HCT116 (cell line): ENCODE results near the gene BSX. TPM values are rescaled to one million over a fixed set of nuclear protein-coding genes. Genes with fewer than 3 reads are reported as not detected.

ENCODE experiments used
- ATAC-seq: fragments of 200-7000 bp; cut with Tn5 transposase; 2 replicates; pipeline ENCODE4 v1.9.1; 2020; ENCODE audit warnings: mild to moderate bottlenecking, moderate library complexity
- BruUV-seq: library from RNA; stranded (reverse); fragments of 400-500 nt; replicated peaks from 2 replicates; lab custom pipeline; 2021; lab: Mats Ljungman, UMichigan
- CTCF ChIA-PET: fragments of 300-600 bp; sonication (Branson Sonifier 250); formaldehyde crosslinking; loops from one replicate; lab custom pipeline; 2021; ENCODE audit warnings: antibody characterized with exemption; lab: Charles Lee
- POLR2A ChIA-PET: fragments of 300-600, 350-600 bp; sonication (Branson Sonifier 250); formaldehyde crosslinking; loops from one replicate; lab custom pipeline; 2021; ENCODE audit warnings: antibody characterized with exemption; lab: Charles Lee
- RAD21 ChIA-PET, 2 experiments: fragments of 300-600 bp; sonication (Branson Sonifier 250); formaldehyde crosslinking; loops; one replicate each; lab custom pipeline; 2023; ENCODE audit warnings: low total read pairs in 2 of 2; ENCODE audit not compliant: uncharacterized antibody in 2 of 2, unreplicated experiment in 2 of 2, low non-redundant PET in 1 of 2; lab: Charles Lee
- DNase-seq: peaks from one replicate; pipeline ENCODE4 v3.0.0-alpha.2; 2010; ENCODE audit warnings: low read depth, low spot score
- H2AFZ ChIP-seq: fragments of 200-600 bp; shearing (Covaris generic), sonication (generic); 2 replicates; pipeline ENCODE4 v1.6.1; 2017; ENCODE audit warnings: low read depth, mixed run types, mixed read lengths, antibody characterized with exemption, low read length; ENCODE audit not compliant: poor library complexity, severe bottlenecking
- H3K27ac ChIP-seq: 2 replicates; pipeline ENCODE4 v1.5.1; 2012; ENCODE audit warnings: low read depth, low read length
- H3K27me3 ChIP-seq: fragments of 200-600 bp; sonication (generic); 2 replicates; pipeline ENCODE4 v1.6.1; 2016; ENCODE audit warnings: mixed run types, low read length, mixed read lengths; ENCODE audit not compliant: insufficient read depth
- H3K36me3 ChIP-seq, 2 experiments: fragments of 200-500 bp in 1 of 2; fragments of 200-600 bp in 1 of 2; sonication (Bioruptor generic) in 1 of 2; sonication (generic) in 1 of 2; 2 replicates each; pipeline versions ENCODE4 v1.5.1 to v1.6.1; 2014 to 2016; ENCODE audit warnings: low read length in 2 of 2, inconsistent platforms in 1 of 2, mixed read lengths in 1 of 2, mixed run types in 1 of 2; ENCODE audit not compliant: insufficient read depth in 2 of 2, control insufficient read depth in 1 of 2
- H3K4me1 ChIP-seq, 2 experiments: fragments of 200-600 bp in 1 of 2; sonication (generic) in 1 of 2; 2 replicates each; pipeline versions ENCODE4 v1.5.1 to v1.6.1; 2012 to 2017; ENCODE audit warnings: low read length in 2 of 2, inconsistent platforms in 1 of 2, mild to moderate bottlenecking in 1 of 2, mixed read lengths in 1 of 2, mixed run types in 1 of 2, moderate library complexity in 1 of 2; ENCODE audit not compliant: insufficient read depth in 2 of 2, control insufficient read depth in 1 of 2
- H3K4me2 ChIP-seq: fragments of 200-600 bp; sonication (generic); 2 replicates; pipeline ENCODE4 v1.6.1; 2017; ENCODE audit warnings: mixed run types, low read length, mixed read lengths
- H3K4me3 ChIP-seq, 2 experiments: fragments of 200-600 bp in 1 of 2; sonication (generic) in 1 of 2; replicated peaks in 1 of 2; 2 replicates each; pipeline ENCODE4 v1.5.1; 2011 to 2016; ENCODE audit warnings: low read length in 2 of 2, control low read depth in 1 of 2, low read depth in 1 of 2, mild to moderate bottlenecking in 1 of 2, mixed read lengths in 1 of 2, mixed run types in 1 of 2
- H3K79me2 ChIP-seq: fragments of 200-600 bp; sonication (generic); 2 replicates; pipeline ENCODE4 v1.6.1; 2017; ENCODE audit warnings: mild to moderate bottlenecking, mixed run types, low read length, moderate library complexity, mixed read lengths; ENCODE audit not compliant: insufficient read depth
- H3K9ac ChIP-seq: fragments of 200-600 bp; sonication (generic); 2 replicates; pipeline ENCODE4 v1.6.1; 2016; ENCODE audit warnings: low read length, mixed read lengths
- H3K9me2 ChIP-seq: fragments of 200-600 bp; sonication (generic), shearing (Covaris generic); 2 replicates; pipeline ENCODE4 v1.6.1; 2017; ENCODE audit warnings: mixed run types, mild to moderate bottlenecking, moderate library complexity; ENCODE audit not compliant: insufficient read depth
- H3K9me3 ChIP-seq, 2 experiments: fragments of 200-500 bp in 1 of 2; fragments of 200-600 bp in 1 of 2; sonication (Bioruptor generic) in 1 of 2; sonication (generic) in 1 of 2; 2 replicates each; pipeline ENCODE4 v1.6.1; 2014 to 2017; ENCODE audit warnings: low read length in 2 of 2, mixed read lengths in 2 of 2, inconsistent platforms in 1 of 2, low read depth in 1 of 2, mild to moderate bottlenecking in 1 of 2, mixed run types in 1 of 2, moderate library complexity in 1 of 2; ENCODE audit not compliant: control insufficient read depth in 1 of 2, insufficient read depth in 1 of 2
- H4K20me1 ChIP-seq: fragments of 200-600 bp; sonication (generic), shearing (Covaris generic); 2 replicates; pipeline ENCODE4 v1.6.1; 2017; ENCODE audit warnings: mixed run types, mild to moderate bottlenecking, moderate library complexity; ENCODE audit not compliant: insufficient read depth
- CEBPB ChIP-seq: IDR thresholded peaks from 2 replicates; pipeline ENCODE4 v1.6.1; 2012; ENCODE audit warnings: low read depth
- EGR1 ChIP-seq: IDR thresholded peaks from 2 replicates; pipeline ENCODE4 v1.6.1; 2012; ENCODE audit warnings: low read depth
- EZH2 ChIP-seq: fragments of 200-600 bp; sonication (generic); IDR thresholded peaks from 2 replicates; pipeline ENCODE4 v1.6.1; 2017; ENCODE audit warnings: antibody characterized with exemption, mixed run types
- EZH2phosphoT487 ChIP-seq: fragments of 200-600 bp; IDR thresholded peaks from 2 replicates; pipeline ENCODE4 v1.6.1; 2018; ENCODE audit warnings: antibody characterized with exemption, borderline replicate concordance
- MAX ChIP-seq: IDR thresholded peaks from 2 replicates; pipeline ENCODE4 v1.6.1; 2012
- POLR2AphosphoS5 ChIP-seq: IDR thresholded peaks from 2 replicates; pipeline ENCODE4 v1.6.1; 2011; ENCODE audit warnings: mild to moderate bottlenecking, low read depth, low read length, moderate library complexity
- SP1 ChIP-seq: IDR thresholded peaks from 2 replicates; pipeline ENCODE4 v1.6.1; 2012; ENCODE audit warnings: low read depth
- SRF ChIP-seq: IDR thresholded peaks from 2 replicates; pipeline ENCODE4 v1.6.1; 2012; ENCODE audit warnings: low read depth
- TCF7L2 ChIP-seq: IDR thresholded peaks from 2 replicates; pipeline ENCODE4 v1.7.0; 2011; ENCODE audit warnings: borderline replicate concordance, inconsistent platforms; ENCODE audit not compliant: insufficient read depth, insufficient read length; ENCODE audit errors: extremely low read depth
- ZBTB33 ChIP-seq: IDR thresholded peaks from 2 replicates; pipeline ENCODE4 v1.6.1; 2011; ENCODE audit warnings: mild to moderate bottlenecking, low read length, moderate library complexity; ENCODE audit not compliant: insufficient replicate concordance; ENCODE audit errors: extremely low read depth
- ZFX ChIP-seq: fragments of 450-650 bp; IDR thresholded peaks from 2 replicates; pipeline ENCODE4 v1.6.1; 2017
- ZNF274 ChIP-seq: fragments of 200-500 bp; sonication (Bioruptor generic); IDR thresholded peaks from 2 replicates; pipeline ENCODE4 v1.6.1; 2014; ENCODE audit warnings: mild to moderate bottlenecking, low read depth, low read length, inconsistent platforms
- intact Hi-C: fragments of 100-400 bp; cut with micrococcal nuclease; formaldehyde crosslinking; loops from 2 replicates; pipeline ENCODE4 v1.10.0; 2022
- total RNA-seq: library from RNA; stranded (reverse); gene quantifications from one replicate; pipeline ENCODE4 v1.2.1, GENCODE V29; 2021; ENCODE audit not compliant: unreplicated experiment

Gene BSX
- total RNA-seq, 1 experiment from 2014 or later, result not detected

- Histone ChIP-seq H3K9ac (no peak overlapping the region), H3K36me3 (no peaks in the 10 kb centered on the region), H3K79me2 (no peaks in the 10 kb centered on the region), H3K4me1 (no peaks in the 10 kb centered on the region), H2AFZ (no peak overlapping the region), H3K27me3 (peaks cover 14% of the 10 kb centered on the region; the same call in 1 of the 2 replicates), H3K27ac (no peak overlapping the region), H4K20me1 (no peaks in the 10 kb centered on the region), H3K9me2 (no peaks in the 10 kb centered on the region), H3K4me3 (no peak overlapping the region), H3K9me3 (no peaks in the 10 kb centered on the region), H3K4me2 (no peak overlapping the region)
- CTCF ChIA-PET, result no interaction called here
- ATAC-seq (no peak), DNase-seq (no peak)
- RAD21 ChIA-PET, result no interaction called here
- intact Hi-C loops, result no loop called here
- POLR2A ChIA-PET, result no interaction called here
- BruUV-seq, result no TSS peak
- TF ChIP-seq CEBPB, result no peak
- TF ChIP-seq SRF, result no peak
- TF ChIP-seq EZH2phosphoT487, result no peak
- TF ChIP-seq EGR1, result no peak
- no peak for TF ChIP-seq ZBTB33
- TF ChIP-seq ZNF274, result no peak
- no peak for TF ChIP-seq POLR2AphosphoS5
- TF ChIP-seq ZFX, result no peak
- no peak for TF ChIP-seq MAX
- TF ChIP-seq TCF7L2, result no peak
- no peak for TF ChIP-seq EZH2
- no peak for TF ChIP-seq SP1
Measured at GRCh38 chr11:122998727-122999366, 17.2 kb upstream of the BSX start.
